ENCODE results near the gene ZNF831.

The ZNF831 gene

DNA sequence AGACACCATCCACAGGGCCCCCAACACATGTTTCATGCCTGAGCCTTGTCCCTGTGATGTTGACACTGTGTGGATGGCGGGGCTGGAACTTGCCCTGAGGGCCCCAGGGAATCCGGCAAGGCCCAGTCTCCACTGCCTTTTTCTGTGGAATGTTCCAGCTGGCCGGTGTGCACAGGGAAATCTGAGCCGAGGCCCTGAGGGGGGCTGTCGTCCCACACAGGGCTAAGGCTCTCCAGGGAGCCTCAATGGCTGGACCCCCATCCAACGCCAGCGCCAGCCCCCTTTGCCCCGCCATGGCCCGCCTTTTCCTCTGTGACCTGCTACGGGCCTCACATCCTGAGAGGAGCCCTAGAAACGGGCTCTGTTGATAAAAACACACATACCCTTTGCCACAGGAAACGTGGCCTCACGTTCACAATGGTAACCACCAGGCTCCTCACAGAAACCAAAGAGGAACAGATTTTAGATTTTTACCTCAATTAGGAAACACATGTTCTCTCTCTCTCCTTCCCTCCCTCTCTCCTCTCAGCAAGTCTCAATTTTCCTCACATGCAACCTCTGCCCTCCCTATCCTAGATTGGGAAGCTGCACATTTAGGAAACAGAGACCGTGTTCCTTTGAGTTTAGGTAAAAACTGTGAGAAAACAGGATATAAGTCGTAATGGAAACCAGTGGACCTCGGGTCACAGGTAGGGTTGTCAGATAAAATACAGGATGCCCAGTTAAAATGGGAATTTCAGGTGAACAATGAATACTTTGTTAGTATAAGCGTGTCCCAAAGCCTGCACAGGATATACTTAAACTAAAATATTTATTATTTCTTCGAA is 13.7 kb upstream of the ZNF831 start:
- TF ChIP-seq, protein P1, sequence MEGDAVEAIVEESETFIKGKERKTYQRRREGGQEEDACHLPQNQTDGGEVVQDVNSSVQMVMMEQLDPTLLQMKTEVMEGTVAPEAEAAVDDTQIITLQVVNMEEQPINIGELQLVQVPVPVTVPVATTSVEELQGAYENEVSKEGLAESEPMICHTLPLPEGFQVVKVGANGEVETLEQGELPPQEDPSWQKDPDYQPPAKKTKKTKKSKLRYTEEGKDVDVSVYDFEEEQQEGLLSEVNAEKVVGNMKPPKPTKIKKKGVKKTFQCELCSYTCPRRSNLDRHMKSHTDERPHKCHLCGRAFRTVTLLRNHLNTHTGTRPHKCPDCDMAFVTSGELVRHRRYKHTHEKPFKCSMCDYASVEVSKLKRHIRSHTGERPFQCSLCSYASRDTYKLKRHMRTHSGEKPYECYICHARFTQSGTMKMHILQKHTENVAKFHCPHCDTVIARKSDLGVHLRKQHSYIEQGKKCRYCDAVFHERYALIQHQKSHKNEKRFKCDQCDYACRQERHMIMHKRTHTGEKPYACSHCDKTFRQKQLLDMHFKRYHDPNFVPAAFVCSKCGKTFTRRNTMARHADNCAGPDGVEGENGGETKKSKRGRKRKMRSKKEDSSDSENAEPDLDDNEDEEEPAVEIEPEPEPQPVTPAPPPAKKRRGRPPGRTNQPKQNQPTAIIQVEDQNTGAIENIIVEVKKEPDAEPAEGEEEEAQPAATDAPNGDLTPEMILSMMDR (IDR thresholded peaks at IDR 0.05; ENCODE audit: low read length, missing control alignments), result no peak
- no peak overlapping the region for H3K4me3 ChIP-seq (replicated peaks; ENCODE audit: low read depth, low read length)
- no peak for DNase-seq (ENCODE audit: low read depth)

DNA sequence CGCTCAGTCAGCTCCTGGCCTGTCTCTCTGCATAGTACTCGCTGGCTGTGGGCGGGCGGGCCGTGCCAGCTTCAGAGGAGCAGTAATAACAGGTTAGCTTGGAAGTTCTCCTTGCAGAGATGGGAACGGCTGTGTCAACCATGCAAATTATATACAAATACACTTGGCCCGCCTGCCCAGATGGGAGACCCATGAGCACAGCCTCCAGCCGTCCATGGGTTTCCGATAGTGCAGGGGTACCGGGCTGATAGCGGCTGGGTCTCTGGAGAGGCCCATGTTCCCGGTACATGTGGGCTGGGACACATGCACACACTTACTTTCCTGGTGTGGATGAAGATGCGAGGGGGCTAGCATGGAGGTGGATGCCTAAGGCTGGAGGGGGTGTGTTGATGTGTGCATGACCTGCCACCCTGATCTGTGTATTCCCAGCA is 12.8 kb upstream of the ZNF831 start:
- TF ChIP-seq, protein P1 (IDR thresholded peaks at IDR 0.05; ENCODE audit: low read length, missing control alignments), result no peak
- H3K4me3 ChIP-seq (replicated peaks; ENCODE audit: low read depth, low read length), result no peak overlapping the region
- DNase-seq (ENCODE audit: low read depth), result no peak

DNA sequence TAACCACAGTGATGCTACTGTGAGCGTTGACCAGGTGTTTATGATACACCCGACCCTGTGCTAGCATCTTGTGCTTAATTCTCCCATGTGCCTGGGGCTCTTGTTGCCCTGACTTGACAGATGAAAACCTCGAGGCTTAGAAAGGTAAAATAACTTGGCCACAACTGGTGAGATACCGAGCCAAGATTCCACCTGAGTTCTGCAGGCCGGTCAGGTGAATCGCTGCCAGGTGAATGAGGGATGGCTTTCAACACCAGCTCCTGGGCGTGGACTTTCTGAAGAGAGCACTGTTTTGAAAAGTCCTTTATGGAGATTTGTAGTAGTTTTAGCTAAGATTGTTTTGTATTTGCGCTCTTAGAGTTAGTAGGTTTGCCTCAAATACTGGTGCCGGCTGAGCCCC is 12.2 kb upstream of the ZNF831 start:
- TF ChIP-seq, protein P1 (IDR thresholded peaks at IDR 0.05; ENCODE audit: low read length, missing control alignments), result no peak

DNA sequence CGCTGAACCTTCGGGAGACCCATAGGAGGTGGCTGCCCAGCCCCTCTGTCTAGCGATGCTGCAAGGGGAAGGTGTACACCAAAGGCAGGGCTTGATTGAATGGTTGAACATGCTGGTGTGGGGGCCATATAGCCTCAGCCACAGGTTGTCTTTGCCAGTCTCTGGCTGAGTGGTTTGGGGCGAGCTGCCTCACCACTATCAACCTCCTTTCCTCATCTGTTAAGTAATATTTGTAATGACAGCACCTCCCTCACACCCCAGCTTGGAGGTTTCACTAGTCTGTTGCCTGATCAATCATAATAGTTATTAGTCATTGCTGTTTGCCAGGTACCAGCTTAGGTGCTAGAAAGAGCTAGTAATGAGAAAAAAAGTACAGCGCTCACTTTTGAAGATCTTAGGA is 11.8 kb upstream of the ZNF831 start:
- DNase-seq (ENCODE audit: low read depth), result no peak
- H3K4me3 ChIP-seq (replicated peaks; ENCODE audit: low read depth, low read length), result no peak overlapping the region
- TF ChIP-seq, protein P1 (IDR thresholded peaks at IDR 0.05; ENCODE audit: low read length, missing control alignments), result no peak

More for the DNA sequence above, 12.2 kb upstream of the ZNF831 start:
- no peak overlapping the region for H3K4me3 ChIP-seq (replicated peaks; ENCODE audit: low read depth, low read length)
- no peak for DNase-seq (ENCODE audit: low read depth)

DNA sequence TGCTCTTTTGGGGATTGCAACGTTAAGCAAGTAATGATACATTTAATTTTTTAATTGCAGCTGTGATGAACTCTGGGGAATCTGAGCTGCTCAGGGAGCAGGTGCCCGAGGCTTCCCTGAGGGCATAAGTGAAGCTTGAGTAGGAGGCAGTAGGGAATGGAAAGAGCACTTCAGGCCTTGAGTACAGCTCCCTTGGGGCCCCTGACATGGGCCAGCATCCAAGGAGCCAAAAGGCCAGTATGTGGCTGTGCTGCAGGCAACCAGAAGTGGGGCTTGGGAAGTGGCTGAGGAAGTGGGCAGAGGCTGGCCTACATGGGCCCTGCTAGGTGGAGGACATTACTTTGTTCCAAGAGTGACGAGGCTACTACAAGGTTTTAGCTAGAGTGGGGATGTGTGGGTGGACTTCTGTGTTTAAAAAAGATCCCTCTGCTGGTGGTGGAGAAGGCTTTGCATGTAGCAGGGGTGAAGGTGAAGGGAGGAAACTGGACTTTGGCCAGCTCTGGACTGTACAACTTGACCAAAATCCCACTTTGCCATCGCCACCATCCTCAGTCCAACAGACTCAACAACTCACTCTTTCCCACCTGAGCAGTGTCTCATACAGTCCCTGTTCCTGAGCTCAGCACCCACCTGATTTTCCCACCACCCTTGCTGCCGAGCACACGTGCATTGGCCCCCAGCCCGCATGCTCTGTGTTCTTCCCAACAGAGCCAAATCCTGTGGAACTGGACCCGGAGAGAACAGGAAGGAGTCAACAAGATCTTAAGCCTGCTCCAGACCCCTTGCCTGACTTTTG is 10.9 kb upstream of the ZNF831 start:
- TF ChIP-seq, protein P1 (IDR thresholded peaks at IDR 0.05; ENCODE audit: low read length, missing control alignments), result no peak
- DNase-seq (ENCODE audit: low read depth), result no peak
- no peak overlapping the region for H3K4me3 ChIP-seq (replicated peaks; ENCODE audit: low read depth, low read length)

DNA sequence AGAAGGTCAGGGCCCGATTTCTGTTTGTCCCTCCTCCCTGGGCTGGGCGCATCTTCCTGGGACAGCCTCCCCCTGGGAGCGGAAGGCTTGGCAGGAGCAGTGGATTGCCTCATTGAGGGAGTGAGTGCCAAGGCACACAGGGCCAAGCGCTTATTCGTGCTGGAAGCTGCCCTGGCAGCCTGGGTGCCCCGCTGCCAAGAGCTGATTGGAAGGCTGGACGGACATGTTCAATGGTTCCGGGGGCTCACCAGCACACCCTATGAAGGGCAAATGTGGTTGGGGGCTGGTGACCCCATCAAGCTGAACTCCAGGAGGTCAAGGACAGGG is 10.3 kb upstream of the ZNF831 start:
- no peak overlapping the region for H3K4me3 ChIP-seq (replicated peaks; ENCODE audit: low read depth, low read length)
- TF ChIP-seq, protein P1 (IDR thresholded peaks at IDR 0.05; ENCODE audit: low read length, missing control alignments), result no peak
- DNase-seq (ENCODE audit: low read depth), result no peak
